Duodenal mucosa (tissue), 2 donors: Measurements from ENCODE around the gene PDZD2.
"Not testable (repeated sequence)": the region's sequence is repeated elsewhere in the genome, so short reads cannot be mapped to it uniquely, and the experiment has no call there.

Source experiments
- H3K27ac ChIP-seq: one replicate; pipeline ENCODE4 v1.7.0; 2013; ENCODE audit warnings: low read depth, low read length
- H3K27me3 ChIP-seq, 2 donors: one replicate each; pipeline ENCODE4 v1.7.0; 2013; ENCODE audit warnings: low read length in 2 of 2, control low read depth in 1 of 2; ENCODE audit not compliant: insufficient read depth in 2 of 2, control insufficient read depth in 1 of 2
- H3K36me3 ChIP-seq, 2 donors: one replicate each; pipeline ENCODE4 v1.7.0; 2013; ENCODE audit warnings: low read length in 2 of 2, control low read depth in 1 of 2; ENCODE audit not compliant: insufficient read depth in 2 of 2, control insufficient read depth in 1 of 2
- H3K4me1 ChIP-seq, 2 donors: one replicate each; pipeline ENCODE4 v1.7.0; 2013; ENCODE audit warnings: low read length in 2 of 2, control low read depth in 1 of 2; ENCODE audit not compliant: insufficient read depth in 2 of 2, control insufficient read depth in 1 of 2
- H3K4me3 ChIP-seq, 2 donors: one replicate each; pipeline ENCODE4 v1.7.0; 2013; ENCODE audit warnings: low read length in 2 of 2, low read depth in 1 of 2
- H3K9ac ChIP-seq, 2 donors: one replicate each; pipeline ENCODE4 v1.7.0; 2013; ENCODE audit warnings: low read length in 2 of 2, low read depth in 1 of 2
- H3K9me3 ChIP-seq, 2 donors: one replicate each; pipeline ENCODE4 v1.7.0; 2013; ENCODE audit warnings: low read length in 2 of 2, control low read depth in 1 of 2; ENCODE audit not compliant: control insufficient read depth in 1 of 2

Gene PDZD2

DNA sequence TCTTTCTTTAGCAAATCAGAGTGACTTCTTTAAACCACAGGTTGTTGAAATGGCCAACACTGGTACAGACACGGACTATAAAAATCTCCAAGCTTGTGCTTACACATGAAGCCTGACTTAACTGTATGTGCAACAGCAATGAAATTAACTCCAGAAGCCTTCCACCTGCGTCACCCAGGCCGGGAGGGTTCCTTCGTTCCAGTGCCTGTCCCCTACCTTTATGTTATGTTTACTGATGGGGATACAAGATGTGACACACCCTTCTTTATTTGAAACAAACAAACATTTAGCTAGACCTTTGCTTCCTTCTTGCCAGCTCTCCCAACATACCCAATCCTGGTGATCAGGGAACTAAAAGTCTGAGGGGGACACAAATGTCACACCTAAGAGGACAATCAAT lies 469.2 kb downstream of the PDZD2 start:
- Histone ChIP-seq H3K36me3 (peaks cover 19 to 81% of the 10 kb centered on the region in 2 donors), H3K27me3 (no peaks in the 10 kb centered on the region), H3K9ac (no peak overlapping the region), H3K4me1 (no peaks in the 10 kb centered on the region), H3K27ac (no peak overlapping the region), H3K9me3 (no peaks in the 10 kb centered on the region), H3K4me3 (no peak overlapping the region)

DNA sequence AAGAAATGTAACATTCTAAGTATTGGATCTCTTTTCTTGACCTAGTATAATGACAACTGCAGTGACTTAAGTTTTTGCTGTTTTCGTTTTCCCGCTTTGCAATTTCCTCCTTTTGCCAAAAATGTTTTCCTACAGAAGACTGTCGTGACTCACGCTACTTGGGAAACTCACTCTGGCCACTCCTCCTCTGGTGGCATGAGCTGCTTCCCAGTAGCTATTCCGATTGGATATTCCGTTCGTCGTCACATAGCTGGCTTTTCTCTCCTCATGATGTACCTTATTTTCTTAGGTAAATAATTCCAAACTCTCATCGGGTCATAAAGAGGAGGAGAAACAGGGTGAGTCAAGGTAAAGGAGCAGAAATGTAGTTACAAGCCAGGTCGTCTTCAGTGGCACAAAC lies 470.3 kb downstream of the PDZD2 start:
- Histone ChIP-seq H3K9me3 (no peaks in the 10 kb centered on the region), H3K9ac (no peak overlapping the region), H3K27ac (no peak overlapping the region), H3K36me3 (peaks cover 10 to 80% of the 10 kb centered on the region in 2 donors), H3K4me1 (no peaks in the 10 kb centered on the region), H3K27me3 (no peaks in the 10 kb centered on the region), H3K4me3 (no peak overlapping the region)

DNA sequence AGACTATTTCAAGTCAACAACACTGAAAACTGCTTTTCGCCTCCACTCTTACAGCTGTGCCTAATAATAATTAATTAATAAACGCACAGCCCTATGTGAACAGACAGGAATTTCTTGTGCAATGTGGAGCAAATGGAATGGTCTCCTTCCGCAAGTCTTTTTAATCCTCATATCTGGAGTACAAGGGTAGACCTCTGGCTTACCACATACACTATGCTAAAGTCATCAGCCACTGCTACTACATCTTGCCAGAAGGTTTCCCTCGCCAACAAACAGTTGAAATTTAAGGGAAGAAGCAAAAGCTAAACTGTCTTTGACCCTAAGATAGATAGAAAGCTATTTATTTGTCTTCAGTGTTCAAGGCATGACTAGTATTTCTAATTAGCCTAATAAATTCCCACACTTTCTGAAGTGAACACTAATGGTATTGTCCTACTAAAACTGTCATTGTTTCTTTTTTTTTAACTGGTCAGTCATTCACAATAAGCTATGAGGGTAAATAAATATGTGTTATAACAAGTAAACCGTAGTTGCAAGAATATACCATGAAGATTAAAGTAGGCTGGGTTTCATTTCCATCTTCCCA lies 471.3 kb downstream of the PDZD2 start:
- no peak overlapping the region for H3K4me3 ChIP-seq
- no peaks in the 10 kb centered on the region for H3K9me3 ChIP-seq
- H3K36me3 ChIP-seq: peaks cover 10 to 72% of the 10 kb centered on the region in 2 donors
- no peak overlapping the region for H3K27ac ChIP-seq
- H3K4me1 ChIP-seq: no peaks in the 10 kb centered on the region
- no peak overlapping the region for H3K9ac ChIP-seq
- H3K27me3 ChIP-seq: no peaks in the 10 kb centered on the region

DNA sequence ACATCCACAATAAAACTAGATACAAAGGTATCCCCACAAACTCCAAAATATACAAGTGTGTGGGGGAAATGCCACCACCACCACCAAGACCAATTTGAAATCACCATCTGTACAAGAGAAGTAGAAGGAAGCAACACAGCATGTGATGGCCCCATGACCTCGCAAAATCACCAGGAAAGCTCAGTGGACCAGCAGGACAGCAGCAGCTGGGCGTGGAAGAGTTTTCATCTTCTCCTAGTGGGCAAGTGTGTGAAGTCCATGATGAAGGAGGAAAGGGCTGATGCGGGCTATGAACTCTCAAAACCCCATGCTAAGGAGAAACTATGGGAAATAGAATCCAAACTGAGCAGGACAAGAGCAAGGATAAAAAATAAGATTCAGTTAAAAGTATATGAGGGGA lies 477.1 kb downstream of the PDZD2 start:
- Histone ChIP-seq H3K36me3 (peaks cover 10 to 41% of the 10 kb centered on the region in 2 donors), H3K27me3 (no peaks in the 10 kb centered on the region), H3K4me3 (no peak overlapping the region)

DNA sequence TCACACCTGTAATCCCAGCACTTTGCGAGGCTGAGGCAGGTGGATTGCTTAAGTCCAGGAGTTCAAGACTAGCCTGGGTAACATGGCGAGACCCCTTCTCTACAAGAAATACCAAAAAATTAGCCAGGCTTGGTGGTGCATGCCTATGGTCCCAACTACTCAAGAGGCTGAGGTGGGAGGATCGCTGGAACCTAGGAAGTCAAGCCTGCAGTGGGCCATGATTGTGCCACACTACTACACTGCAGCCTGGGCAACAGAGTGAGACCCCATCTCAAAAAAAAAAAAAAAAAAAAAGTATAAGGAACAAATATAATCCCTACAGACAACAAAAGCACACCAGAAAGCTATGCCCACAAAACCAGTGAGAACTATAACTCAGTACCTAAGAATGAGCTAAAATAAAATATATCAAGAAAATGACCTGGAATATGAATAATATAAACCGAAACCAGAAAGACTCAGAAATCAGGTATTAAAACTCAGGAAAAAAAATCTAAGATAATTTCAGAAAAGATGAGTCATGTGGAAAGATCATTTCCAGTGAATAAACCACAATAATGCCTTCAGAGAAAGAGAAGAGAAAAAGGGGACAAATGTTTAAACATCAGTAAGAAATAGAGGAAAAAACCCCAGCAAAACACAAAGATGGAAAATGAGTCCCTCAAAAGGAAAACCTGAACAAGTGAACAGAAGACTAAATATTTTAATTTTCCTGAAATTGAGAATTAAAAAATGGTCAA lies 477.8 kb downstream of the PDZD2 start:
- no peaks in the 10 kb centered on the region for H3K9me3 ChIP-seq
- H3K4me1 ChIP-seq: no peaks in the 10 kb centered on the region
- H3K36me3 ChIP-seq: peaks cover 9 to 42% of the 10 kb centered on the region in 2 donors
- no peak overlapping the region for H3K9ac ChIP-seq
- H3K27me3 ChIP-seq: no peaks in the 10 kb centered on the region
- H3K27ac ChIP-seq: no peak overlapping the region
- H3K4me3 ChIP-seq: no peak overlapping the region

More for the DNA sequence above, 477.1 kb downstream of the PDZD2 start:
- no peaks in the 10 kb centered on the region for H3K9me3 ChIP-seq
- no peak overlapping the region for H3K27ac ChIP-seq
- no peak overlapping the region for H3K9ac ChIP-seq
- H3K4me1 ChIP-seq: no peaks in the 10 kb centered on the region

DNA sequence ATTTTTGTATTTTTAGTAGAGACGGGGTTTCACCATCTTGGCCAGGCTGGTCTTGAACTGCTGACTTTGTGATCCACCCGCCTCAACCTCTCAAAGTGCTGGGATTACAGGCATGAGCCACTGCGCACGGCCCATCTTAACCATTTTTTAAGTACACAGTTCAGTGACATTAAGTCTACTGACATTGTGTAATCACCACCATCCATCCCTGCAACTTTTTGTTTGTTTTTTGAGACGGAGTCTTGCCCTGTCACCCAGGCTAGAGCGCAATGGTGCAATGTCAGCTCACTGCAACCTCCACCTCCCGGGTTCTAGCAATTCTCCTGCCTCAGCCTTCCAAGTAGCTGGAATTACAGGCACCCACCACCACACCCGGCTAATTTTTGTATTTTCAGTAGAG lies 480.0 kb downstream of the PDZD2 start:
- not testable (repeated sequence) for H3K9ac ChIP-seq, H3K9me3 ChIP-seq, H3K4me3 ChIP-seq, H3K27ac ChIP-seq, H3K27me3 ChIP-seq, H3K4me1 ChIP-seq
- H3K36me3 ChIP-seq: peaks cover 3 to 42% of the 10 kb centered on the region in 2 donors

DNA sequence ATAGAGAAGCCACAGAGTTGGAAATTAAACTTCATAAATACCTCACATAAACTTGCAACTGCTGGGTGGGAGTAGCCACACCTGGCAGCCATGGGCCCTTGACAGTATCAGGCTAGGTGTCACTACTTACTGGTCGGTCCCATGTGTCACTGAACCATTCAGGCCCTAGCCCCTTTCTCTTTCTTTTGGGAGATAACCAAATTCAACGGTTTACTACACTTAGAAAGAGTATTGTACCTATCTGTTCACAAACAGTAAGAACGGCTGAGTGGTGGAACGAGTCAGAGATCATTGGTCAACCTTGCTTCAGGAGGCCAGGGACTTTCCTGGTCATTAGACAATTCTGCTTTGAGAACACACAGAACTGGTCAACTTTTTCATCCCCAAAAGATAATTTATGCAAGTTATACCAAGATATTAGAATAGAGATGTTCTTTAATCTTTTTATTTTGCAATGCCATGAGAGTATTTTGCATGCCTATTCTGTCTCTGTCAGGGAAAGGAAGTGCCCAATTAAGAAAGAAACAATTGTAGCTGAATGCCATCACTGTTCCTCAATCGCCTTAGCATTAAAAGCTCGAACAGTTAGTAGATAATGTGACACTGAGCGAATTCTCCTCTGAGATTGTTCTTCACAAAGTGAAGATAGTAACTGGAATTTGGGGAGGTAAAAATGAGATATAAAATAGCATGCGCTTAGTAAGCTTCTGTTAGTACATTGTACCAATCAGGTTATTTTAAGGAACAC lies 484.3 kb downstream of the PDZD2 start:
- peaks cover 11 to 55% of the 10 kb centered on the region in 2 donors for H3K36me3 ChIP-seq
- no peaks in the 10 kb centered on the region for H3K4me1 ChIP-seq
- H3K9ac ChIP-seq: no peak overlapping the region
- no peak overlapping the region for H3K27ac ChIP-seq
- no peaks in the 10 kb centered on the region for H3K9me3 ChIP-seq
- H3K27me3 ChIP-seq: no peaks in the 10 kb centered on the region
- H3K4me3 ChIP-seq: no peak overlapping the region

DNA sequence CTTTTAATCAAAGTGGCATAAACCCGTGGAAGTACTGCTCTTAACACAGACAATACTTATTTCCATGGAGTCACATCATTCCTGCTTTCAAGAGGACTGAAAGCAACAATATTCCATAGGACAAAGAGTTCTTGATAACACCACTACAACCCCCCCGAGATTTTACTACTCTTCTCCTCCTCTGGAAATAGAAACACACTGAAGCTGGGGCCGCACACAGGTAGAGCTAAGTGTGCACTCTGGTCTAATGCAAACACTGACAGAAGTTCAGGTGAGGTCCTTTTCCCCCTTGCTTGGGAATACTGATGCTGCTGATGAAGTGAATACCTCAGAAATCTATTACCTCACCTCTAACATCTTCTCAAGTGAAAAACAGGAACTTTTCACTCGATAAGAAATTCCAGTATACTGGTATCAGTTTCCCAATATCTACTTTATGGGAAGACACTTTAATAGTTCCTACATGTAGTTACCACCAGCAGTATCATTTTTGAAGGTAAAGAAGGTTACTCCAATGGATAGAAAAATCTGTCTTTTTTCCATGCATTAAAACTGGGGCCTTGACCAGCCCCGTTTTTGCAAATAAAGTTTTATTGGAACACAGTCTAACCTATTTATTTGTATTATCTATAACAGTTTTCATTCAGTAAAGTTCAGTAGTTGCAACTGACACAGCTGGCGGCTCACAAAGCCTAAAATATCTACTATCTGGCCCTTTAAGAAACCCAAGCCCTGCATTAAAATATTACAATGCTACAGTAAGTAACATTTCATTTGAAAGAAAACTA lies 485.2 kb downstream of the PDZD2 start:
- H3K36me3 ChIP-seq: peaks cover 11 to 56% of the 10 kb centered on the region in 2 donors
- H3K9me3 ChIP-seq: no peaks in the 10 kb centered on the region
- no peaks in the 10 kb centered on the region for H3K4me1 ChIP-seq
- H3K9ac ChIP-seq: no peak overlapping the region
- H3K27me3 ChIP-seq: no peaks in the 10 kb centered on the region
- H3K4me3 ChIP-seq: no peak overlapping the region
- H3K27ac ChIP-seq: no peak overlapping the region

DNA sequence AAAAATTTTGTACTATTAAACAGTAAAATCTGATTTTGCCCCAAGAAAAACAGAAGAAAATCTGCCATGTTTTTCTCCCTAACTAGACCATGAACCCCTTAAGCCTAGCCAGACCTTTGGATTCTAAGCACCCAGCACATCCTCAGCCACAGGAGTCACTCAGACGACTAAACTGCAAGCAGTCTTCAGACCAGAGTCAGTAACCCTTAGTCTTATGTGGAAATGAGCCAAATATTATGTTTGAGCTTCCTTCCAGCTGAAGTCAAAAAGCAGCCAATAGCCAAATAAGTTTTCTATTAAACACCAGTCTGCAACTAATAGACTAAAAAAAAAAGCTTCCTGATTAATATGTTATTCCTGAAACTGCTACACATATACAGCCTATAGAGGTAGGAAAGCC lies 487.8 kb downstream of the PDZD2 start:
- H3K27ac ChIP-seq: no peak overlapping the region
- no peak overlapping the region for H3K9ac ChIP-seq
- H3K36me3 ChIP-seq: peaks cover 8 to 46% of the 10 kb centered on the region in 2 donors
- no peaks in the 10 kb centered on the region for H3K27me3 ChIP-seq
- no peak overlapping the region for H3K4me3 ChIP-seq
- H3K9me3 ChIP-seq: no peaks in the 10 kb centered on the region
- no peaks in the 10 kb centered on the region for H3K4me1 ChIP-seq
